HEK293 (cell line): ENCODE results near the gene CCSER1.

Source experiments
- CTCF ChIA-PET: fragments of 350-600 bp; formaldehyde crosslinking; extraction: SDS; loops from one replicate; lab custom pipeline; 2021; ENCODE audit warnings: antibody characterized with exemption; lab: Yijun Ruan, JAX
- POLR2A ChIA-PET: fragments of 300-600 bp; formaldehyde crosslinking; extraction: SDS; loops from one replicate; lab custom pipeline; 2020; ENCODE audit warnings: antibody characterized with exemption, inconsistent platforms; lab: Yijun Ruan, JAX
- H3K27ac ChIP-seq: fragments of 200-500 bp; sonication (Bioruptor generic); 2 replicates; pipeline ENCODE4 v1.5.1; 2014; ENCODE audit warnings: low read depth, low read length, control low read depth, inconsistent platforms; ENCODE audit errors: extremely low read depth
- H3K36me3 ChIP-seq, 2 experiments: fragments of 200-500 bp in 1 of 2; sonication (Bioruptor generic) in 1 of 2; 1 replicate in 1 of 2; 2 replicates in 1 of 2; pipeline ENCODE4 v1.5.1; 2014 to 2017; ENCODE audit warnings: inconsistent platforms in 2 of 2, low read length in 2 of 2; ENCODE audit not compliant: control insufficient read depth in 2 of 2, insufficient read depth in 1 of 2
- H3K4me1 ChIP-seq: fragments of 200-500 bp; sonication (Bioruptor generic); 2 replicates; pipeline ENCODE4 v1.5.1; 2014; ENCODE audit warnings: mild to moderate bottlenecking, low read length, inconsistent platforms; ENCODE audit not compliant: control insufficient read depth, insufficient read depth
- H3K4me3 ChIP-seq: 2 replicates; pipeline ENCODE4 v1.5.1; 2011; ENCODE audit warnings: low read depth, mild to moderate bottlenecking, control low read depth, low read length, moderate library complexity
- H3K9me3 ChIP-seq: fragments of 200-500 bp; sonication (Bioruptor generic); 2 replicates; pipeline ENCODE4 v1.5.1; 2014; ENCODE audit warnings: low read depth, low read length, inconsistent platforms; ENCODE audit not compliant: control insufficient read depth, insufficient read depth
- HOXA7 ChIP-seq: sonication (generic); formaldehyde crosslinking; IDR thresholded peaks from 2 replicates; pipeline ENCODE4 v1.8.1; 2022; ENCODE audit warnings: missing genetic modification reagents, borderline replicate concordance
- OSR2 ChIP-seq: fragments of 450-650 bp; formaldehyde crosslinking; IDR thresholded peaks from 2 replicates; pipeline ENCODE4 v1.5.1; 2016; ENCODE audit warnings: missing biosample characterization, missing genetic modification characterization
- SCRT1 ChIP-seq: fragments of 450-650 bp; formaldehyde crosslinking; IDR thresholded peaks from 2 replicates; pipeline ENCODE4 v1.5.1; 2016; ENCODE audit warnings: missing biosample characterization, missing genetic modification characterization, borderline replicate concordance
- ZBTB10 ChIP-seq: fragments of 450-650 bp; formaldehyde crosslinking; IDR thresholded peaks from 2 replicates; pipeline ENCODE4 v1.5.1; 2016; ENCODE audit warnings: missing biosample characterization, missing genetic modification characterization
- ZNF132 ChIP-seq: fragments of 450-650 bp; formaldehyde crosslinking; IDR thresholded peaks from 2 replicates; pipeline ENCODE4 v1.5.1; 2017; ENCODE audit warnings: missing biosample characterization, missing genetic modification characterization, borderline replicate concordance
- ZNF184 ChIP-seq: fragments of 450-650 bp; IDR thresholded peaks from 2 replicates; pipeline ENCODE4 v1.5.1; 2018; ENCODE audit warnings: missing biosample characterization, mild to moderate bottlenecking, missing genetic modification characterization
- ZNF2 ChIP-seq: fragments of 450-650 bp; formaldehyde crosslinking; IDR thresholded peaks from 2 replicates; pipeline ENCODE4 v1.5.1; 2016; ENCODE audit warnings: missing biosample characterization, missing genetic modification characterization
- ZNF274 ChIP-seq, 2 experiments: fragments of 200-500 bp in 1 of 2; fragments of 450-650 bp in 1 of 2; sonication (Bioruptor generic) in 1 of 2; formaldehyde crosslinking in 1 of 2; IDR thresholded peaks; 2 replicates each; pipeline versions ENCODE4 v1.5.1 to v1.6.1; 2014 to 2016; ENCODE audit warnings: borderline replicate concordance in 1 of 2, inconsistent platforms in 1 of 2, low read length in 1 of 2, missing biosample characterization in 1 of 2, missing genetic modification characterization in 1 of 2
- ZNF354C ChIP-seq: fragments of 450-650 bp; formaldehyde crosslinking; IDR thresholded peaks from 2 replicates; pipeline ENCODE4 v1.5.1; 2016; ENCODE audit warnings: missing biosample characterization, missing genetic modification characterization, low read depth, borderline replicate concordance
- ZNF362 ChIP-seq: fragments of 450-650 bp; formaldehyde crosslinking; IDR thresholded peaks from 2 replicates; pipeline ENCODE4 v1.5.1; 2016; ENCODE audit warnings: missing biosample characterization, missing genetic modification characterization
- ZNF521 ChIP-seq: fragments of 450-650 bp; formaldehyde crosslinking; IDR thresholded peaks from 2 replicates; pipeline ENCODE4 v1.5.1; 2017; ENCODE audit warnings: missing biosample characterization, mild to moderate bottlenecking, missing genetic modification characterization
- ZNF544 ChIP-seq: fragments of 450-650 bp; formaldehyde crosslinking; IDR thresholded peaks from 2 replicates; pipeline ENCODE4 v1.5.0; 2017; ENCODE audit warnings: missing biosample characterization, missing genetic modification characterization
- ZNF585B ChIP-seq: fragments of 450-650 bp; formaldehyde crosslinking; IDR thresholded peaks from 2 replicates; pipeline ENCODE4 v1.5.1; 2016; ENCODE audit warnings: missing biosample characterization, missing genetic modification characterization
- TF ChIP-seq, protein P1 (sequence below): fragments of 450-650 bp; formaldehyde crosslinking; IDR thresholded peaks from 2 replicates; pipeline ENCODE4 v1.5.1; 2016; ENCODE audit warnings: missing biosample characterization, missing genetic modification characterization, borderline replicate concordance
- TF ChIP-seq, protein P2 (sequence below): fragments of 450-650 bp; formaldehyde crosslinking; IDR thresholded peaks from 2 replicates; pipeline ENCODE4 v1.5.1; 2016; ENCODE audit warnings: missing biosample characterization, missing genetic modification characterization
- TF ChIP-seq, protein P3 (sequence below): fragments of 450-650 bp; formaldehyde crosslinking; IDR thresholded peaks from 2 replicates; pipeline ENCODE4 v1.5.1; 2017; ENCODE audit warnings: missing biosample characterization, missing genetic modification characterization
- TF ChIP-seq, protein P4 (sequence below): fragments of 450-650 bp; formaldehyde crosslinking; IDR thresholded peaks from 2 replicates; pipeline ENCODE4 v1.5.1; 2016; ENCODE audit warnings: missing biosample characterization, missing genetic modification characterization

Gene CCSER1

DNA sequence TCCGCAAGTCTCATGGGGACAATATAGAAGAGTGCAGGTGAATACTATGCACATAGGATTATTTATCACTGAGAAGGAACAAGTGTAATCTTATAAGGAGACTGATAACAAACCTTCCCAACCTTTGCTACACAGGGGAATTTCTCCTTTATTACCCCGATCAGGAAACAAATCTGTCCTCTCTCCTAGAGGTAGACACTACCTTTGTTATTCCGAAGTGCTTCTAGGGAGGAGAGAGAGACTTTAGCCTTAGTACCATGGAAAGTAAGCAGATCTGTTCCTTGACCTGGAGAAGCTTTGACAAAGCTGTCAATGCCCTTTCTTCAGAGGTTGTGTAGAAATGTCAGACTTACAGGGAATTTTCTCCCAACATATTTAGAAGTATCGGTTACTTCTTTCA, 475.5 kb downstream of the CCSER1 start:
- TF ChIP-seq ZBTB10 (tag by site-specific recombination) (no peak), OSR2 (tag by site-specific recombination) (no peak), ZNF585B (tag by site-specific recombination) (no peak), SCRT1 (tag by site-specific recombination) (no peak), ZNF132 (no peak), ZNF184 (no peak), ZNF544 (tag by site-specific recombination) (no peak), ZNF274 (IDR thresholded peaks at IDR 0.05; ENCODE audit: low read length) (no peak), ZNF274 (tag by site-specific recombination; IDR thresholded peaks at IDR 0.05; ENCODE audit: borderline replicate concordance) (no peak)
- CTCF ChIA-PET = no interaction called here
- Histone ChIP-seq H3K9me3 (no peaks in the 10 kb centered on the region), H3K27ac (no peak overlapping the region), H3K4me1 (no peaks in the 10 kb centered on the region), H3K36me3 (no peaks in the 10 kb centered on the region), H3K4me3 (no peak overlapping the region)
- POLR2A ChIA-PET = no interaction called here

- TF ChIP-seq, protein P1, sequence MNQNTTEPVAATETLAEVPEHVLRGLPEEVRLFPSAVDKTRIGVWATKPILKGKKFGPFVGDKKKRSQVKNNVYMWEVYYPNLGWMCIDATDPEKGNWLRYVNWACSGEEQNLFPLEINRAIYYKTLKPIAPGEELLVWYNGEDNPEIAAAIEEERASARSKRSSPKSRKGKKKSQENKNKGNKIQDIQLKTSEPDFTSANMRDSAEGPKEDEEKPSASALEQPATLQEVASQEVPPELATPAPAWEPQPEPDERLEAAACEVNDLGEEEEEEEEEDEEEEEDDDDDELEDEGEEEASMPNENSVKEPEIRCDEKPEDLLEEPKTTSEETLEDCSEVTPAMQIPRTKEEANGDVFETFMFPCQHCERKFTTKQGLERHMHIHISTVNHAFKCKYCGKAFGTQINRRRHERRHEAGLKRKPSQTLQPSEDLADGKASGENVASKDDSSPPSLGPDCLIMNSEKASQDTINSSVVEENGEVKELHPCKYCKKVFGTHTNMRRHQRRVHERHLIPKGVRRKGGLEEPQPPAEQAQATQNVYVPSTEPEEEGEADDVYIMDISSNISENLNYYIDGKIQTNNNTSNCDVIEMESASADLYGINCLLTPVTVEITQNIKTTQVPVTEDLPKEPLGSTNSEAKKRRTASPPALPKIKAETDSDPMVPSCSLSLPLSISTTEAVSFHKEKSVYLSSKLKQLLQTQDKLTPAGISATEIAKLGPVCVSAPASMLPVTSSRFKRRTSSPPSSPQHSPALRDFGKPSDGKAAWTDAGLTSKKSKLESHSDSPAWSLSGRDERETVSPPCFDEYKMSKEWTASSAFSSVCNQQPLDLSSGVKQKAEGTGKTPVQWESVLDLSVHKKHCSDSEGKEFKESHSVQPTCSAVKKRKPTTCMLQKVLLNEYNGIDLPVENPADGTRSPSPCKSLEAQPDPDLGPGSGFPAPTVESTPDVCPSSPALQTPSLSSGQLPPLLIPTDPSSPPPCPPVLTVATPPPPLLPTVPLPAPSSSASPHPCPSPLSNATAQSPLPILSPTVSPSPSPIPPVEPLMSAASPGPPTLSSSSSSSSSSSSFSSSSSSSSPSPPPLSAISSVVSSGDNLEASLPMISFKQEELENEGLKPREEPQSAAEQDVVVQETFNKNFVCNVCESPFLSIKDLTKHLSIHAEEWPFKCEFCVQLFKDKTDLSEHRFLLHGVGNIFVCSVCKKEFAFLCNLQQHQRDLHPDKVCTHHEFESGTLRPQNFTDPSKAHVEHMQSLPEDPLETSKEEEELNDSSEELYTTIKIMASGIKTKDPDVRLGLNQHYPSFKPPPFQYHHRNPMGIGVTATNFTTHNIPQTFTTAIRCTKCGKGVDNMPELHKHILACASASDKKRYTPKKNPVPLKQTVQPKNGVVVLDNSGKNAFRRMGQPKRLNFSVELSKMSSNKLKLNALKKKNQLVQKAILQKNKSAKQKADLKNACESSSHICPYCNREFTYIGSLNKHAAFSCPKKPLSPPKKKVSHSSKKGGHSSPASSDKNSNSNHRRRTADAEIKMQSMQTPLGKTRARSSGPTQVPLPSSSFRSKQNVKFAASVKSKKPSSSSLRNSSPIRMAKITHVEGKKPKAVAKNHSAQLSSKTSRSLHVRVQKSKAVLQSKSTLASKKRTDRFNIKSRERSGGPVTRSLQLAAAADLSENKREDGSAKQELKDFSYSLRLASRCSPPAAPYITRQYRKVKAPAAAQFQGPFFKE (tag by site-specific recombination) = no peak
- TF ChIP-seq, protein P2, sequence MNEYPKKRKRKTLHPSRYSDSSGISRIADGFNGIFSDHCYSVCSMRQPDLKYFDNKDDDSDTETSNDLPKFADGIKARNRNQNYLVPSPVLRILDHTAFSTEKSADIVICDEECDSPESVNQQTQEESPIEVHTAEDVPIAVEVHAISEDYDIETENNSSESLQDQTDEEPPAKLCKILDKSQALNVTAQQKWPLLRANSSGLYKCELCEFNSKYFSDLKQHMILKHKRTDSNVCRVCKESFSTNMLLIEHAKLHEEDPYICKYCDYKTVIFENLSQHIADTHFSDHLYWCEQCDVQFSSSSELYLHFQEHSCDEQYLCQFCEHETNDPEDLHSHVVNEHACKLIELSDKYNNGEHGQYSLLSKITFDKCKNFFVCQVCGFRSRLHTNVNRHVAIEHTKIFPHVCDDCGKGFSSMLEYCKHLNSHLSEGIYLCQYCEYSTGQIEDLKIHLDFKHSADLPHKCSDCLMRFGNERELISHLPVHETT (tag by site-specific recombination) = no peak
- no peak overlapping the region for H3K4me3 ChIP-seq
- ChIA-PET POLR2A (no interaction called here), CTCF (no interaction called here)
- H3K4me1 ChIP-seq = no peaks in the 10 kb centered on the region
- H3K27ac ChIP-seq = no peak overlapping the region
- H3K36me3 ChIP-seq = no peaks in the 10 kb centered on the region
- H3K9me3 ChIP-seq = no peaks in the 10 kb centered on the region
These were observed 476.3 kb downstream of the CCSER1 start for GRCh38 chr4:90603540-90603939.

GRCh38 chr4:90606781-90607180, 479.6 kb downstream of the CCSER1 start:
- CTCF ChIA-PET = no interaction called here
- POLR2A ChIA-PET = no interaction called here
- H3K9me3 ChIP-seq = no peaks in the 10 kb centered on the region
- no peak overlapping the region for H3K27ac ChIP-seq
- H3K36me3 ChIP-seq = no peaks in the 10 kb centered on the region
- no peaks in the 10 kb centered on the region for H3K4me1 ChIP-seq
- no peak overlapping the region for H3K4me3 ChIP-seq
- TF ChIP-seq ZNF362 (tag by site-specific recombination) (no peak), HOXA7 (CRISPR knock-in tag) (no peak), ZNF521 (tag by site-specific recombination) (no peak), ZNF354C (tag by site-specific recombination) (no peak), ZNF2 (tag by site-specific recombination) (no peak)
- TF ChIP-seq, protein P3, sequence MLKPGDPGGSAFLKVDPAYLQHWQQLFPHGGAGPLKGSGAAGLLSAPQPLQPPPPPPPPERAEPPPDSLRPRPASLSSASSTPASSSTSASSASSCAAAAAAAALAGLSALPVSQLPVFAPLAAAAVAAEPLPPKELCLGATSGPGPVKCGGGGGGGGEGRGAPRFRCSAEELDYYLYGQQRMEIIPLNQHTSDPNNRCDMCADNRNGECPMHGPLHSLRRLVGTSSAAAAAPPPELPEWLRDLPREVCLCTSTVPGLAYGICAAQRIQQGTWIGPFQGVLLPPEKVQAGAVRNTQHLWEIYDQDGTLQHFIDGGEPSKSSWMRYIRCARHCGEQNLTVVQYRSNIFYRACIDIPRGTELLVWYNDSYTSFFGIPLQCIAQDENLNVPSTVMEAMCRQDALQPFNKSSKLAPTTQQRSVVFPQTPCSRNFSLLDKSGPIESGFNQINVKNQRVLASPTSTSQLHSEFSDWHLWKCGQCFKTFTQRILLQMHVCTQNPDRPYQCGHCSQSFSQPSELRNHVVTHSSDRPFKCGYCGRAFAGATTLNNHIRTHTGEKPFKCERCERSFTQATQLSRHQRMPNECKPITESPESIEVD (tag by site-specific recombination) = no peak
- TF ChIP-seq, protein P4, sequence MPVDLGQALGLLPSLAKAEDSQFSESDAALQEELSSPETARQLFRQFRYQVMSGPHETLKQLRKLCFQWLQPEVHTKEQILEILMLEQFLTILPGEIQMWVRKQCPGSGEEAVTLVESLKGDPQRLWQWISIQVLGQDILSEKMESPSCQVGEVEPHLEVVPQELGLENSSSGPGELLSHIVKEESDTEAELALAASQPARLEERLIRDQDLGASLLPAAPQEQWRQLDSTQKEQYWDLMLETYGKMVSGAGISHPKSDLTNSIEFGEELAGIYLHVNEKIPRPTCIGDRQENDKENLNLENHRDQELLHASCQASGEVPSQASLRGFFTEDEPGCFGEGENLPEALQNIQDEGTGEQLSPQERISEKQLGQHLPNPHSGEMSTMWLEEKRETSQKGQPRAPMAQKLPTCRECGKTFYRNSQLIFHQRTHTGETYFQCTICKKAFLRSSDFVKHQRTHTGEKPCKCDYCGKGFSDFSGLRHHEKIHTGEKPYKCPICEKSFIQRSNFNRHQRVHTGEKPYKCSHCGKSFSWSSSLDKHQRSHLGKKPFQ (tag by site-specific recombination) = no peak
